Left kidney (tissue), 2 donors: ENCODE data around the gene KMT2B. TPM values are rescaled to one million over a fixed set of nuclear protein-coding genes. Genes with fewer than 3 reads are reported as not detected.
"Not testable (repeated sequence)": the region's sequence is repeated elsewhere in the genome, so short reads cannot be mapped to it uniquely, and the experiment has no call there.

Experiments
- DNase-seq: peaks from one replicate; pipeline ENCODE4 v3.0.0-alpha.2; 2013
- polyA plus RNA-seq: library from polyadenylated mRNA; unstranded; fragments of 120-200 nt; gene quantifications from one replicate; pipeline ENCODE4 v1.2.1, GENCODE V29; 2013; ENCODE audit not compliant: insufficient read length

The KMT2B gene
- polyA plus RNA-seq, 1 donor, result 34.5 TPM

DNA sequence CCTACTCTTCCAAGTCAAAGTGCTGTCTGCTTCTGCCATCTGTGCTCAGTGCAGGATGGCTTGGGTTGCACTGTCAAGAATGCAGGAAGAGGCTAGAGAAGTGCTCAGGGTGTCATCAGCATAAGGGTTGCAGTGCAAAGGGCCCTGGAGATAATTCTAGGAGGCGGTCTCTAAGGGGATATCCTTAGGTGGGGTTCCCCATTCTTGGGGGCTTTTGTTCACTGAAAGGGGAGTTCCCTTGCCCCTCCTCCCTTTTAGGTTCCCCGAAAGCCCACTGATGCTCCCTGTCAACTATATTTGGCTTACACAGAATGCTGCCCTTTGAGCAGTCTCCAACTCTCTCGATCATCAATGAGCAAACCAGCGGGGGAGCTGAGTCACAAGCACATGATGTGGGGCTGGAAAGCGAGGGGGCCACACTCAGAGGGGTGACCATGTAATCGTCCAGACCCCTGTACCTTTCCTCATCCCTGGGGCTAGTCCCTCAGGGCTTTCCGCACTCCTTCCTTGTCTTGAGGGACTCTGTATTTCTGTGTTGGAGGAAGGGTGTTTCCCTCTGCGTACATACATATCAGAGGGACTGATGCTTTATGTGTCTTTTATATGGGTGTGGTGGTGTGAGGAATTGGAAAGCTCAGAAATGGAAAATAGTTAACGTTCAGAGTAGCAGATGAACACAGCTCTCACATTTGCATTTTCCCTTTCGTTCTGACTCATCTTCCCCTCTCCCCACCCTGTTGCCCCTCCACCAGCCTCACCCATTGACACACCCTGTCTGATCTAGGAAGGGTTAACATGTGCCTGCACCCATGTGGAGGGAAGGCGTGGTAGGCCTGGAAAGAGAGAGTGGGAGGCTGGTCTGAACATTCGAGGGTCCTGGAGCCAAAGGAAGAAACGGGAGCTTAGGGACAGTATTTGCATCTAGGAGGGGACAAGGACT lies 6.7 kb upstream of the KMT2B start:
- DNase-seq, result no peak

DNA sequence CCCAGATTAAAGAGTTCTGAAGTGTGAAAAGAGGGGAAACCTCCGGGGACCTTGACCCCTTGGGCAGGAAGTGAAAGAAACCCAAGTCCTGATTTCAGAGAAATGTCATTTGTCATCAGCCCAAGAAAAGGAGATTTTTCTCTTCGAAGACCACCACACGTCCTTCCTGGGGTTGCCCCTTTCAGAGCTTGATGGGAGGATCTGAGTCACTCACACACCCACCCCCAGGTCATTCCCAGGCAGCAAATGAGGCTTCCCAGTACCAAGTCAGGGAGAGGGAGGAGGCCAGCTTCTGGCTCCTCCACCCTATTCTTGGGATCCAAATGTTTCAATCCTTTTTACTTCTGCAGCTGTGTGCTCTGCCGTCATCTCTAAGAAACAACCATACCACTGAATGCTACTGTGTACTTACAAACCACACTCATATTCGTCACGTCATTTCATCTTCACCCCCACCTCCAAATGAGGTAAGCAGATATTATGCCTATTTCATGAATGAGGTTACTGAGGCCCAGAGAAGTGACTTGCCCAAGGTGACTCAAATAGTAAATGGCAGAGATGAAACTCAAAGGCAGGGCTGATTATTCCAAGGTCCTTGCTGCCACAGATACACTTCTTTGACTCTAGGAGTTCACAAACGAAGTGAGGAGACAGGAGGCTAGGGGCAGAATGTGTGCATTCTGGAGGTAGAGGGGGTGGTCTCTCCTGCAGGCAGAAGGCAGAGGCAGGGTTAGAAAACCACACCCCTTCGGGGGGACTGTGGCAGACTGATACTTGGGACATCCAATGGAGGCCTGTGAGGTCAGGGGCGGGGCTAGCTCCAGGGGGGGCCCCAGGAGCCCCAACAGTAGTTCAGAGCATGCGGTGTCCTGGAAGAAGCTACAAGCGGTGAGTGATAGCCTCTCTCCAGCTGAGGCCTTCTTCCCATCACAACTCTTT lies 5.0 kb upstream of the KMT2B start:
- DNase-seq, result no peak

DNA sequence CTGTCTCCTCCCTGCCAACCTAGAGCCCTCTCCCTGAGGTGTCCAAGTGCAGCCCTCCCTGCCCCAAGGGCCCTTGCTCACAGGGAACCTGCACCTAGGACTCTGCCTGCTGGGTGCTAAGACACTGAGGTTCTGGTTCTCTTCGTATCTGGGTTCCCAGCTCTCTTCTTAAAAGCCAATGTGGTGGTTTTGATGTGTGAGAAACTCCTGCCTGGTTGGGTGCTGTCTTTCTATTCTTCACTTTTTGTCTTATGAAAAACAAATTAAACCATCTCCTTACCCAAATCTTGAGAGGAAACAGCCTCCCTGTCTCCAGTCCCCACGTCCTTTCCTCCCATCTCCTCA lies 4.3 kb upstream of the KMT2B start:
- DNase-seq, result no peak

DNA sequence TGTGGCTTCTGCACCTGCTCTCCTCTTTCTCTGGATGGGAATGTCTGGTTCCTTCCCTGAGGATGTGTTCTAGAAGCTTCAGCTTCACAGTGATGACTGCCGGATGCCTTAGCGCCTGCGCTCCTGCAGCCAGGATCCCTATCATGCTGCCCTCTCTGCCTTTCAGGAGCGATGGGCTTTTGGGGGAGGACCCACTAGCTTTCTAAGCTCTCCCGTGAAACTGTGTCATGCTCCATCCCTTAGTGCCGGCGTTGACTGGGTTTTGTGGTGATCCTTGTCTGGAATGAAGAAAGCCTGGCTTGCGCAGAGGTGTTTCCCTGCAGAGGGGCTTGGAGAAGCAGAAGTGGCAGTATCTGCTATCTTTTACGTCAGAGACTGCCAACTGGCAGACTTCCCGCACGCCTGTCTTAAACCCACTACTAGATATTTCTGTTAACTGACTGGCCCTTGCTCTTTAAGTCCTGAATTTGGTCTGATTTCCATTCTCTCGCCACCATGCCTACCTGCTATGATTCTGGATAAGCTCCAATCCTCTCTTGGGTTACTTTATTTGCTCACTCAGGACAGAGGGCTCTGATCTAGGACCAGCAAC lies 3.8 kb upstream of the KMT2B start:
- no peak for DNase-seq

DNA sequence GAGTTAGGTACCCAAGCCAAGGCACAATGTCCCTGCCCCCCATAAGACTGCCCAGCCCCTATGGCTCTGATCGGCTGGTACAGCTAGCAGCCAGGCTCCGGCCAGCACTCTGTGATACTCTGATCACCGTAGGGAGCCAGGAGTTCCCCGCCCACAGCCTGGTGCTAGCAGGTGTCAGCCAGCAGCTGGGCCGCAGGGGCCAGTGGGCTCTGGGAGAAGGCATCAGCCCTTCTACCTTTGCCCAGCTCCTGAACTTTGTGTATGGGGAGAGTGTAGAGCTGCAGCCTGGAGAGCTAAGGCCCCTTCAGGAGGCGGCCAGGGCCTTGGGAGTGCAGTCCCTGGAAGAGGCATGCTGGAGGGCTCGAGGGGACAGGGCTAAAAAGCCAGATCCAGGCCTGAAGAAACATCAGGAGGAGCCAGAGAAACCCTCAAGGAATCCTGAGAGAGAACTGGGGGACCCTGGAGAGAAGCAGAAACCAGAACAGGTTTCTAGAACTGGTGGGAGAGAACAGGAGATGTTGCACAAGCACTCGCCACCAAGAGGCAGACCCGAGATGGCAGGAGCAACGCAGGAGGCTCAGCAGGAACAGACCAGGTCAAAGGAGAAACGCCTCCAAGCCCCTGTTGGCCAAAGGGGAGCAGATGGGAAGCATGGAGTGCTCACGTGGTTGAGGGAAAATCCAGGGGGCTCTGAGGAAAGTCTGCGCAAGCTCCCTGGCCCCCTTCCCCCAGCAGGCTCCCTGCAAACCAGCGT lies 3.0 kb upstream of the KMT2B start:
- no peak for DNase-seq

DNA sequence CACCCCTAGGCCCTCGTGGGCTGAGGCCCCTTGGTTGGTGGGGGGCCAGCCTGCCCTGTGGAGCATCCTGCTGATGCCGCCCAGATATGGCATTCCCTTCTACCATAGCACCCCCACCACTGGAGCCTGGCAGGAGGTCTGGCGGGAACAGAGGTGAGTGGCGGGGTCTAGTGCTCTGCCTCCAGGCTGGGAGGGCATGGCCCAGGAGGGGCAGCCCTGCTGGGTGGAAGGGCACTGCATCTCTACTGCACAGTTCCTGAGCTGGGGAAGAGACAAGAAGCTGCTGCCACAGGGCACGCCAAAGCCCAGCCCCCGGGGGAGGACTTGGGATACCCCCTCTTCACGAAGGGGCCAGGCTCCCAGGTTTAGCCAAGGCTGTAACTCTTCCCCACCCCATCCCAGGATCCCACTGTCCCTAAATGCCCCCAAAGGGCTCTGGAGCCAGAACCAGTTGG lies 2.4 kb upstream of the KMT2B start:
- no peak for DNase-seq

DNA sequence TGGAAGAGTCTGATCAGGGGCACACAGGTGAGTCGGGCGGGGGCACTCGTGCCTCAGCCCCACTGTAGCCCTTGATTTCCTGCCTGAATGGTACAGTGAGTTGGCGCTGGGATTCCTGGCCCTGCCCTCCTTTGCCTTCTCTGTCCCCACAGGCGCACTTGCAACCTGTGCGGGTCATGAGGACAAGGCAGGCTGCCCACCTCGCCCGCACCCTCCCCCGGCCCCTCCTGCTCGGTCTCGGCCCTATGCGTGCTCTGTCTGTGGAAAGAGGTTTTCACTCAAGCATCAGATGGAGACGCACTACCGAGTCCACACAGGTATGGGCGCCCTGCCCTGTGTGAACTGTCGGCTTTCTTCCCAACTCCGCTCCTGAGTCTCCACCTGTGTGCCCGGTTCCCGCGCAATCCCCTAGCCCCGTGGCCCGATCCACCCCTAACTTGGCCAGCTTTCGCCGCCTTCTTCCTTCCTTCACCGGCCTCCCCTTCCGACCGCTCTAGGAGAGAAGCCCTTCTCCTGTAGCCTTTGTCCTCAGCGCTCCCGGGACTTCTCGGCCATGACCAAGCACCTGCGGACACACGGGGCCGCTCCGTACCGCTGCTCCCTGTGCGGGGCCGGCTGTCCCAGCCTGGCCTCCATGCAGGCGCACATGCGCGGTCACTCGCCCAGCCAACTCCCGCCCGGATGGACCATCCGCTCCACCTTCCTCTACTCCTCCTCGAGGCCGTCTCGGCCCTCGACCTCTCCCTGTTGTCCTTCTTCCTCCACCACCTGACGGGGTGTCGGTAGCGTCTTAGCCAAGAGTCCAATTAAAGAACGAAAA lies 1.6 kb upstream of the KMT2B start:
- DNase-seq, result no peak

DNA sequence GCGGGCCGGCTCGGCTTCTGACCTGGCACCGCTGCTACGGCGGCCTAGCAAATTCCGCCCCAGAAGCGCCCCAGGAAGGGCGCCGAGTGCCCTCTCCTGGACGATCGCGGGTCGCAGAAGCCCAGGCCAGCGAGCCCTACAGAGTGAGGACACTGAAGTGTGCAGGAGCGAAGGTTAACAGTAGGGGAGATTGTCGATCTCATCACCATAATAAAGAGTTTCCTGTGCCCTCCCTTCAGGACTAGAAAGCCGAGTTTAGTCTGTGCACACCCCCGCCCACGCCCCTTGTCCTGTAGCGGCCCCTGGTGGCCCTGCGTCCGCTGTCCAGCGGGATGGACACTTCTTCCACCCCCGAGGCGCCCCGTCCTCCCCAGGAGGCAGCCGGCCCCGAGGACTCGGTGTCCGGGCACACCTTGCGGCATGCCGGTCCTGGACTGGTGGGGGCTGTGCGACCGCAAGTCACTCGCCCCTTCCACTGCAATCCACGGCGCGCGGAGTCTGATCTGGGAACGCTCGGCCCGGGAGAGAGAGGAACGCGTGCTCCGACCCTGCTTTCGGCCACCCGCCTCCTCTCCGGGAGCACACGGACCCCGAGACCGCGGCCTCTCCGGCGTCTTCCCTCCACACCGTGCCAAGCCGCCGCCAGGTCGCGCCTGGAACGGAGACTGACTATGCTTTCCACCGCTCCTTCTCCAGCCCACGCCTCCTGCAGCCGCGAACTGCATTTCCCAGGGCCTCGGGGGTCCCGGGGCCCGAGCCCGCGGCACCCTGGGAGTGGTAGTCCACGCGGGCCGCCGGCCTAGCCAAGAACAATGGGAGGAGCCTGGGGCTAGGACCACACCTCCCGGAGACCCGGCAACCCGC lies 770 bp upstream of the KMT2B start:
- peak; percentile 84 for DNase-seq

DNA sequence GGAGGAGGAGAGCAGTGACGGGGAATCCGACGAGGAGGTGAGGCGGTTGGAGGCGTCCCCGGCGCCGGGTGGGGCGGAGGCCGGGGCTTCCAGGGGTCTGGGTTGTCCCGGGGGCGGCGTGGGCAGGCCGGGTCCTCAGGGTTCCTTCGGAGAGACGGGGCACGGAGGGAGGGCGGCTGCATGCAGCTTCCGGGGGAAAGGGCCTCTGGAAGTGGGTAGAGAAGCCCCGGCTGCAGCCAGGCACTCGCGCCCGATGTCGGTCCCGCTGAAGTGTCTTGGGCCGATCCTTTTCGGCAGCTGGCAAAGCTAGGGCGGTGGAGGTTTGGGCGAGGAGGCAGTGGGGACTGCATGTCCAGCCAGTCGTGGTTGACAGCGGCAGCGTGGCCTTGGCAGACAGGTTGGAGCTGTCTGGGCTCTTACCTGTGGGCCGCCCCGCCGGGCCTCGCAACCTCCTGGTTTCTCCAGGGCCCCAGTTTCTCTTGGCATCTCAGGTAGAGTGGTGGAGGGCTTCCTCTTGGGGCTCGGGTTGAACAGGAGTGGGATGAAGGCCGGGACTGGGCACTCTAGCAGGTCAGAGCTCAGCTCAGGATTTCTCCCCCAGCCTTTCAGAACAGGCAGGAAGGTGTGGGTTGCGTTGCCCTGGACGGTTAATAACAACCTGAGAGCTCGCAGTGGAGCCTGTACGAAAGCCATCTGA lies 690 bp downstream of the KMT2B start:
- DNase-seq, result no peak

DNA sequence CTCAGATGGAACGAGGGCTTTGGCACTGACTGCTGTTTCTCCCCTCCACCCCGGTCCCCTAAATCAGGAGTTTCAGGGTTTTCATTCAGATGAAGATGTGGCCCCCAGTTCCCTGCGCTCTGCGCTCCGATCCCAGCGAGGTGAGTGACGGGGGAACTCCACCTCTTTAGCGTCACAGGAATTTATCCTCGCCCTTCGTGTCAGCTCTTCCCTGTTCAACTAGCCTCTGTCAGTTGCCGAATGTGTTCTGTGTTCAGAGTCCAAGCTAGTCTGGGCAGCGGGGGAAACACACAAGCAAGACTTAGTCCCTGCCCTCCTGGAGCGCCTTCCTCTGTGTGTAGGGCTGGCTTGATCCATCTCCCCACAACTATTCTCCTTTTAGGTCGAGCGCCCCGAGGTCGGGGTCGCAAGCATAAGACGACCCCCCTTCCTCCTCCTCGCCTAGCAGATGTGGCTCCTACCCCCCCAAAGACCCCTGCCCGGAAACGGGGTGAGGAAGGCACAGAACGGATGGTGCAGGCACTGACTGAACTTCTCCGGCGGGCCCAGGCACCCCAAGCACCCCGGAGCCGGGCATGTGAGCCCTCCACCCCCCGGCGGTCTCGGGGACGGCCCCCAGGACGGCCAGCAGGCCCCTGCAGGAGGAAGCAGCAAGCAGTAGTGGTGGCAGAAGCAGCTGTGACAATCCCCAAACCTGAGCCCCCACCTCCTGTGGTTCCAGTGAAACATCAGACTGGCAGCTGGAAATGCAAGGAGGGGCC lies 1.8 kb downstream of the KMT2B start:
- no peak for DNase-seq

DNA sequence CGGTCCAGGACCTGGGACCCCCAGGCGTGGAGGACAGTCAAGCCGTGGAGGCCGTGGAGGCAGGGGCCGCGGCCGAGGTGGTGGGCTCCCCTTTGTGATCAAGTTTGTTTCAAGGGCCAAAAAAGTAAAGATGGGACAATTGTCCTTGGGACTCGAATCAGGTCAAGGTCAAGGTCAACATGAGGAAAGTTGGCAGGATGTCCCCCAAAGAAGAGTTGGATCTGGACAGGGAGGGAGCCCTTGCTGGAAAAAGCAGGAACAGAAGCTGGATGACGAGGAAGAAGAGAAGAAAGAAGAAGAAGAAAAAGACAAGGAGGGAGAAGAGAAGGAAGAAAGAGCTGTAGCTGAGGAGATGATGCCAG lies 2.3 kb downstream of the KMT2B start:
- DNase-seq, result no peak

DNA sequence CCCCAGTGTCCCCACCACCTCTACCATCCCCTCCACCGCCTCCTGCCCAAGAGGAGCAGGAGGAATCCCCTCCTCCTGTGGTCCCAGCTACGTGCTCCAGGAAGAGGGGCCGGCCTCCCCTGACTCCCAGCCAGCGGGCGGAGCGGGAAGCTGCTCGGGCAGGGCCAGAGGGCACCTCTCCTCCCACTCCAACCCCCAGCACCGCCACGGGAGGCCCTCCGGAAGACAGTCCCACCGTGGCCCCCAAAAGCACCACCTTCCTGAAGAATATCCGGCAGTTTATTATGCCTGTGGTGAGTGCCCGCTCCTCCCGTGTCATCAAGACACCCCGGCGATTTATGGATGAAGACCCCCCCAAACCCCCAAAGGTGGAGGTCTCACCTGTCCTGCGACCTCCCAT lies 2.8 kb downstream of the KMT2B start:
- no peak for DNase-seq

DNA sequence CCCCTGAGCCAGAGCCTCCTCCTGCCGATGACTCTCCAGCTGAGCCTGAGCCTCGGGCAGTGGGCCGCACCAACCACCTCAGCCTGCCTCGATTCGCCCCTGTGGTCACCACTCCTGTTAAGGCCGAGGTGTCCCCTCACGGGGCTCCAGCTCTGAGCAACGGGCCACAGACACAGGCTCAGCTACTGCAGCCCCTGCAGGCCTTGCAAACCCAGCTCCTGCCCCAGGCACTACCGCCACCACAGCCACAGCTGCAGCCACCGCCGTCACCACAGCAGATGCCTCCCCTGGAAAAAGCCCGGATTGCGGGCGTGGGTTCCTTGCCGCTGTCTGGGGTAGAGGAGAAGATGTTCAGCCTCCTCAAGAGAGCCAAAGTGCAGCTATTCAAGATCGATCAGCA lies 3.6 kb downstream of the KMT2B start:
- no peak for DNase-seq

DNA sequence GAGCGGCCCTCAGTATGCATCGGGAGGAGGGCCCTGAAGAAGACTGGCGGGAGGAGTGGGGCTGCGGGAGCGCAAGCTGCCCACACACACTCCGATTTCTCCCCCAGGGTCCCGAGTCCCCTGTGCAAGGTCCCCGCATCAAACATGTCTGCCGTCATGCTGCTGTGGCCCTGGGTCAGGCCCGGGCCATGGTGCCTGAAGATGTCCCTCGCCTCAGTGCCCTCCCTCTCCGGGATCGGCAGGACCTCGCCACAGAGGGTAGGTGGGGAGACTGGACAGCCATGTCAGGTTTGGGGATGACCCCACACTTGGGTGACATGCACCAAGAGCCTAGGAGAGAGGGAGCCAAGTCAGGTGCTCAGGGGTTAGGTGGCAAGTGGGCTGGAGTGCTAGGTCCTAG lies 4.7 kb downstream of the KMT2B start:
- no peak for DNase-seq

DNA sequence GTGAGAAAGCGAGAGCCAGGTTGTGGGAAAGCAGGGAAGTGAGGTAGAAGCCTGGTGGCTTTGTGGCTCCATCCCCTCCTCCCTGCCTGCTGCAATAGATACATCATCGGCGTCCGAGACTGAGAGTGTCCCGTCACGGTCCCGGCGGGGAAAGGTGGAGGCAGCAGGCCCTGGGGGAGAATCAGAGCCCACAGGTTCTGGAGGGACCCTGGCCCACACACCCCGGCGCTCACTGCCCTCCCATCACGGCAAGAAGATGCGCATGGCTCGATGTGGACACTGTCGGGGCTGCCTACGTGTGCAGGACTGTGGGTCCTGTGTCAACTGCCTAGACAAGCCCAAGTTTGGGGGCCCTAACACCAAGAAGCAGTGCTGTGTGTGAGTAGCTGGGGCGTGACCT lies 5.1 kb downstream of the KMT2B start:
- DNase-seq, result no peak

DNA sequence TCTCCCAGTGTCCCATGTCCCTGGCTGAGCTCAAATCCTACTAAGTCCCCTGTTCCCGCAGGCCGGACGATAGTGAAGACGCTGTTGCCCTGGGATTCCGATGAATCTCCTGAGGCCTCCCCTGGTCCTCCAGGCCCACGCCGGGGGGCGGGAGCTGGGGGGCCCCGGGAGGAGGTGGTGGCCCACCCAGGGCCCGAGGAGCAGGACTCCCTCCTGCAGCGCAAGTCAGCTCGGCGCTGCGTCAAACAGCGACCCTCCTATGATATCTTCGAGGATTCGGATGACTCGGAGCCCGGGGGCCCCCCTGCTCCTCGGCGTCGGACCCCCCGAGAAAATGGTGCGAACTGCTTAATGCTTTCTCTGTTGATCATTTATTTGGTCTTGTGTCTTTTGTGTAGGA lies 5.9 kb downstream of the KMT2B start:
- DNase-seq, result no peak

DNA sequence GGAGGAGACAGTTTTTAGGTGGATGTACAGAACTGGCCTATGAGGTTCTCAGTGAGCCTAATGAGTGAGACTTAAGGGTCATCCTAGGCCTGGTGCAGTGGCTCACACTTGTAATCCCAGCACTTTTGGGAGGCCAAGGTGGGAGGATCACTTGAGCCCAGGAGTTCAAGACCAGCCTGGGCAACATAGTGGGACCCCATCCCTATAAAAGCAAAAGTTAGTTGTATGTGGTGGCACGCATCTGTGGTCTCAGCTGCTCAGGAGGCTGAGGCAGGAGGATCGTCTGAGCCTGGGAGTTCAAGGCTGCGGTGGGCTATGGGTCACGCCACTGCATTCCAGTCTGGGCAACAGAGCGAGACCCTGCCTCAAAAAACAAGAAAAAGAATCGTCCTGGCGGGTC lies 6.3 kb downstream of the KMT2B start:
- DNase-seq, result not testable (repeated sequence)

DNA sequence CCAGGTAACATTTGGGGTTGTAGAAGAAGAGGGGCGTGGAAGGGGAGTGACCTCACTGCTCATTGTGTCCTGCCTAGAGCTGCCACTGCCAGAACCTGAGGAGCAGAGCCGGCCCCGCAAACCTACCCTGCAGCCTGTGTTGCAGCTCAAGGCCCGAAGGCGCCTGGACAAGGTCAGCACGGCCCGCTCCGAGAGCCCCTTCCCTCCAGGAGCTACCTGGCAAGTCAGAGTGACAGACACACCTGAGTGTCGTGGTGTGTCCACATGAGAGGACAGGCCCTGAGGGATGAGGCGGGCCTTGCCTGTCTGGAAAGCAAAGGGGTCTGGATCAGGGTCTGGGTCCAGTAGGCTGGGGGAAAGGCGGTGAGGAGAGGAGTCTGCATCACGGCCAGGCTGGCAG lies 6.8 kb downstream of the KMT2B start:
- no peak for DNase-seq
